WTC11 (cell line): Measurements from ENCODE around the gene ABL1.

Experiments used
- CREB1 ChIP-seq: sonication (generic); formaldehyde crosslinking; IDR thresholded peaks from 2 replicates; pipeline ENCODE4 v1.8.0; 2023; ENCODE audit warnings: mild to moderate bottlenecking, missing genetic modification reagents
- ESRRA ChIP-seq: sonication (generic); formaldehyde crosslinking; IDR thresholded peaks from 2 replicates; pipeline ENCODE4 v1.8.1; 2022; ENCODE audit warnings: mild to moderate bottlenecking, missing genetic modification reagents, borderline replicate concordance
- FOXK1 ChIP-seq: sonication (generic); formaldehyde crosslinking; IDR thresholded peaks from 2 replicates; pipeline ENCODE4 v1.8.0; 2022; ENCODE audit warnings: mild to moderate bottlenecking, moderate library complexity, missing genetic modification reagents
- GABPB1 ChIP-seq: sonication (generic); formaldehyde crosslinking; IDR thresholded peaks from 2 replicates; pipeline ENCODE4 v1.8.1; 2023; ENCODE audit warnings: mild to moderate bottlenecking, missing genetic modification reagents
- IRF2 ChIP-seq: sonication (generic); formaldehyde crosslinking; IDR thresholded peaks from 2 replicates; pipeline ENCODE4 v1.8.0; 2022; ENCODE audit warnings: low read depth, missing genetic modification reagents, borderline replicate concordance
- NFATC4 ChIP-seq: fragments of 250-450 bp; sonication (Bioruptor Pico); IDR thresholded peaks from 2 replicates; pipeline ENCODE4 v1.9.0; 2021; ENCODE audit warnings: mild to moderate bottlenecking
- PRRX2 ChIP-seq: fragments of 250-450 bp; sonication (Bioruptor Pico); IDR thresholded peaks from 2 replicates; pipeline ENCODE4 v1.8.0; 2021; ENCODE audit warnings: mild to moderate bottlenecking
- SP1 ChIP-seq: sonication (generic); formaldehyde crosslinking; conservative IDR thresholded peaks from 2 replicates; pipeline ENCODE4 v1.8.1; 2022; ENCODE audit warnings: missing genetic modification reagents
- ZNF138 ChIP-seq: sonication (generic); formaldehyde crosslinking; conservative IDR thresholded peaks from 2 replicates; pipeline ENCODE4 v1.8.1; 2022; ENCODE audit warnings: mild to moderate bottlenecking, moderate library complexity, missing genetic modification reagents
- TF ChIP-seq, protein P1 (sequence below): fragments of 200-600 bp; IDR thresholded peaks from 2 replicates; pipeline ENCODE4 v1.8.0; 2022; ENCODE audit warnings: antibody characterized with exemption
- TF ChIP-seq, protein P2 (sequence below): fragments of 250-450 bp; sonication (Bioruptor Pico); IDR thresholded peaks from 2 replicates; pipeline ENCODE4 v1.9.0; 2021; ENCODE audit warnings: moderate library complexity, mild to moderate bottlenecking, inconsistent platforms, borderline replicate concordance
- TF ChIP-seq, protein P3 (sequence below): sonication (generic); formaldehyde crosslinking; IDR thresholded peaks from 2 replicates; pipeline ENCODE4 v1.8.1; 2022; ENCODE audit warnings: mild to moderate bottlenecking, missing genetic modification reagents, moderate library complexity, borderline replicate concordance
- TF ChIP-seq, protein P4 (sequence below): fragments of 250-450 bp; sonication (Bioruptor Pico); IDR thresholded peaks from 2 replicates; pipeline ENCODE4 v1.9.0; 2021; ENCODE audit warnings: mild to moderate bottlenecking

DNA sequence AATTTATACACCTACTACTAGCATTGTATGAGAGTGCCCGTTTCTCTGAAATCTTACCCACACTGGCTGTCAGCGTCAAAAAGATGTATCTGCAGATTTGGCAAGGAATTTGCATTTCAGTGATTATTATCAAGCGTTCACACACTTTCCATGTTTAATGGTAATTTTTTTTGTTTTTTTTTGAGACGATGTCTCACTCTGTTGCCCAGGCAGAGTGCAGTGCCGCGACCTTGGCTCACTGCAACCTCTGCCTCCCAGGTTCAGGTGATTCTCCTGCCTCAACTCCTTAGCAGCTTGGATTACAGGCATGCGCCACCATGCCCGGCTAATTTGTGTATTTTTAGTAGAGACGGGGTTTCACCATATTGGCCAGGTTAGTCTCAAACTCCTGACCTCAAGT lies 14.3 kb downstream of the ABL1 start:
- TF ChIP-seq NFATC4 (CRISPR knock-in tag) (no peak), SP1 (no peak), ESRRA (CRISPR knock-in tag) (no peak), PRRX2 (CRISPR knock-in tag) (no peak), CREB1 (no peak), ZNF138 (CRISPR knock-in tag) (no peak), IRF2 (CRISPR knock-in tag) (no peak), GABPB1 (CRISPR knock-in tag) (no peak), FOXK1 (CRISPR knock-in tag) (no peak)
- TF ChIP-seq, protein P1, sequence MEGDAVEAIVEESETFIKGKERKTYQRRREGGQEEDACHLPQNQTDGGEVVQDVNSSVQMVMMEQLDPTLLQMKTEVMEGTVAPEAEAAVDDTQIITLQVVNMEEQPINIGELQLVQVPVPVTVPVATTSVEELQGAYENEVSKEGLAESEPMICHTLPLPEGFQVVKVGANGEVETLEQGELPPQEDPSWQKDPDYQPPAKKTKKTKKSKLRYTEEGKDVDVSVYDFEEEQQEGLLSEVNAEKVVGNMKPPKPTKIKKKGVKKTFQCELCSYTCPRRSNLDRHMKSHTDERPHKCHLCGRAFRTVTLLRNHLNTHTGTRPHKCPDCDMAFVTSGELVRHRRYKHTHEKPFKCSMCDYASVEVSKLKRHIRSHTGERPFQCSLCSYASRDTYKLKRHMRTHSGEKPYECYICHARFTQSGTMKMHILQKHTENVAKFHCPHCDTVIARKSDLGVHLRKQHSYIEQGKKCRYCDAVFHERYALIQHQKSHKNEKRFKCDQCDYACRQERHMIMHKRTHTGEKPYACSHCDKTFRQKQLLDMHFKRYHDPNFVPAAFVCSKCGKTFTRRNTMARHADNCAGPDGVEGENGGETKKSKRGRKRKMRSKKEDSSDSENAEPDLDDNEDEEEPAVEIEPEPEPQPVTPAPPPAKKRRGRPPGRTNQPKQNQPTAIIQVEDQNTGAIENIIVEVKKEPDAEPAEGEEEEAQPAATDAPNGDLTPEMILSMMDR, result no peak
- TF ChIP-seq, protein P2, sequence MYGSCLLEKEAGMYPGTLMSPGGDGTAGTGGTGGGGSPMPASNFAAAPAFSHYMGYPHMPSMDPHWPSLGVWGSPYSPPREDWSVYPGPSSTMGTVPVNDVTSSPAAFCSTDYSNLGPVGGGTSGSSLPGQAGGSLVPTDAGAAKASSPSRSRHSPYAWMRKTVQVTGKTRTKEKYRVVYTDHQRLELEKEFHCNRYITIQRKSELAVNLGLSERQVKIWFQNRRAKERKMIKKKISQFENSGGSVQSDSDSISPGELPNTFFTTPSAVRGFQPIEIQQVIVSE (CRISPR knock-in tag), result no peak
- TF ChIP-seq, protein P3, sequence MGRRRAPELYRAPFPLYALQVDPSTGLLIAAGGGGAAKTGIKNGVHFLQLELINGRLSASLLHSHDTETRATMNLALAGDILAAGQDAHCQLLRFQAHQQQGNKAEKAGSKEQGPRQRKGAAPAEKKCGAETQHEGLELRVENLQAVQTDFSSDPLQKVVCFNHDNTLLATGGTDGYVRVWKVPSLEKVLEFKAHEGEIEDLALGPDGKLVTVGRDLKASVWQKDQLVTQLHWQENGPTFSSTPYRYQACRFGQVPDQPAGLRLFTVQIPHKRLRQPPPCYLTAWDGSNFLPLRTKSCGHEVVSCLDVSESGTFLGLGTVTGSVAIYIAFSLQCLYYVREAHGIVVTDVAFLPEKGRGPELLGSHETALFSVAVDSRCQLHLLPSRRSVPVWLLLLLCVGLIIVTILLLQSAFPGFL, result no peak
- TF ChIP-seq, protein P4, sequence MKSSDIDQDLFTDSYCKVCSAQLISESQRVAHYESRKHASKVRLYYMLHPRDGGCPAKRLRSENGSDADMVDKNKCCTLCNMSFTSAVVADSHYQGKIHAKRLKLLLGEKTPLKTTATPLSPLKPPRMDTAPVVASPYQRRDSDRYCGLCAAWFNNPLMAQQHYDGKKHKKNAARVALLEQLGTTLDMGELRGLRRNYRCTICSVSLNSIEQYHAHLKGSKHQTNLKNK (CRISPR knock-in tag), result no peak
